ENCODE measurements around the gene DGAT2L6. TPM values are rescaled to one million over a fixed set of nuclear protein-coding genes. Genes with fewer than 3 reads are reported as not detected.

DGAT2L6 gene
- total RNA-seq, 2 experiments from 2014 or later = not detected

GRCh38 chrX:70132224-70132623 is 45.1 kb upstream of the DGAT2L6 start:
- no TSS peak for BruUV-seq (replicated peaks)
- Histone ChIP-seq H4K20me1 (ENCODE audit: insufficient read depth, low read length) (no peaks in the 10 kb centered on the region; the same call in 1 of the 2 replicates), H3K36me3 (ENCODE audit: insufficient read depth, low read length) (peaks cover 22% of the 10 kb centered on the region), H3K9me2 (ENCODE audit: insufficient read depth, low read length) (no peaks in the 10 kb centered on the region), H3K79me2 (ENCODE audit: insufficient read depth, low read depth, low read length) (peaks cover 25% of the 10 kb centered on the region), H3K4me1 (ENCODE audit: insufficient read depth, low read length, poor library complexity, severe bottlenecking) (peaks cover 24% of the 10 kb centered on the region), H3K4me2 (ENCODE audit: low read length) (peak overlapping the region; percentile 83), H2AFZ (ENCODE audit: low read length) (peak overlapping the region; percentile 94; the same call in 1 of the 2 replicates), H3K4me3 (ENCODE audit: low read depth, low read length, poor library complexity, severe bottlenecking) (peak overlapping the region; percentile 82), H3K27ac (ENCODE audit: low read depth, low read length, poor library complexity, severe bottlenecking) (peak overlapping the region; percentile 98), H3K9me3 (ENCODE audit: low read length) (no peaks in the 10 kb centered on the region)
- TF ChIP-seq EZH2phosphoT487 (IDR thresholded peaks at IDR 0.05; ENCODE audit: borderline replicate concordance, low read depth, low read length) = no peak
- peak; percentile 53; the same call in 1 of the 2 replicates for TF ChIP-seq CTCF (conservative IDR thresholded peaks at IDR 0.05; ENCODE audit: low read length)
- intact Hi-C loops (cut with micrococcal nuclease; ENCODE audit: unreplicated experiment) = loop anchor here (2.0 to 5.0 kb wide), 3 partner anchors 99 to 627 kb away; partner anchors contain the start of genes EDA and NALF2
- peak; percentile 35 for DNase-seq (ENCODE audit: low spot score)
- ChIA-PET POLR2A (interaction anchor here (0.6 to 1.5 kb wide), 5 partner anchors 34 to 514 kb away, joined by 3 to 6 read pairs (median 4); partner anchors contain the start of genes KIF4A and PDZD11), CTCF (ENCODE audit: unreplicated experiment) (no interaction called here)

- H3K4me3 ChIP-seq (ENCODE audit: low read depth, low read length, poor library complexity, severe bottlenecking) = peak overlapping the region; percentile 82
- H3K36me3 ChIP-seq (ENCODE audit: insufficient read depth, low read length) = peaks cover 29% of the 10 kb centered on the region
- CTCF ChIA-PET (ENCODE audit: unreplicated experiment) = interaction anchor here (1.1 to 1.4 kb wide), 2 partner anchors 158 to 629 kb away, joined by 4 read pairs; partner anchors contain the start of gene NALF2
- POLR2A ChIA-PET = interaction anchor here (0.6 to 1.5 kb wide), 10 partner anchors 10 to 1429 kb away, joined by 3 to 6 read pairs (median 3); partner anchors contain the start of genes KIF4A and PDZD11
- DNase-seq (ENCODE audit: low spot score) = no peak
- TF ChIP-seq CTCF (conservative IDR thresholded peaks at IDR 0.05; ENCODE audit: low read length) (no peak), EZH2phosphoT487 (IDR thresholded peaks at IDR 0.05; ENCODE audit: borderline replicate concordance, low read depth, low read length) (no peak)
- H3K4me2 ChIP-seq (ENCODE audit: low read length) = peak overlapping the region; percentile 83
- peaks cover 24% of the 10 kb centered on the region for H3K4me1 ChIP-seq (ENCODE audit: insufficient read depth, low read length, poor library complexity, severe bottlenecking)
- peak overlapping the region; percentile 98 for H3K27ac ChIP-seq (ENCODE audit: low read depth, low read length, poor library complexity, severe bottlenecking)
- H3K9me3 ChIP-seq (ENCODE audit: low read length) = no peaks in the 10 kb centered on the region
- intact Hi-C loops (cut with micrococcal nuclease; ENCODE audit: unreplicated experiment) = loop anchor here (2.0 to 5.0 kb wide), 3 partner anchors 100 to 628 kb away; partner anchors contain the start of genes EDA and NALF2
- BruUV-seq (replicated peaks) = no TSS peak
- H3K79me2 ChIP-seq (ENCODE audit: insufficient read depth, low read depth, low read length) = peaks cover 25% of the 10 kb centered on the region
- H2AFZ ChIP-seq (ENCODE audit: low read length) = peak overlapping the region; percentile 94; the same call in 1 of the 2 replicates
- H3K9me2 ChIP-seq (ENCODE audit: insufficient read depth, low read length) = no peaks in the 10 kb centered on the region
- no peaks in the 10 kb centered on the region; the same call in 1 of the 2 replicates for H4K20me1 ChIP-seq (ENCODE audit: insufficient read depth, low read length)
These were observed 44.4 kb upstream of the DGAT2L6 start for GRCh38 chrX:70132877-70133302.
